Liver (tissue), 3 donors: ENCODE measurements around the gene ZAP70.

ENCODE experiments used
- CTCF ChIP-seq: fragments of 150-350 bp; IDR thresholded peaks from 2 replicates; pipeline ENCODE4 v1.5.1; 2017; ENCODE audit warnings: improper control_type of control experiment, low read depth, low read length; ENCODE audit not compliant: missing input control
- JUND ChIP-seq, 2 donors: IDR thresholded peaks; 2 replicates each; pipeline ENCODE4 v1.6.1; 2016; ENCODE audit warnings: antibody characterized with exemption in 2 of 2
- REST ChIP-seq: IDR thresholded peaks from 2 replicates; pipeline ENCODE4 v1.6.1; 2016; ENCODE audit warnings: antibody characterized with exemption, mild to moderate bottlenecking
- TF ChIP-seq, protein P1 (sequence below): IDR thresholded peaks from 2 replicates; pipeline ENCODE4 v1.6.1; 2016; ENCODE audit warnings: antibody characterized with exemption
- TF ChIP-seq, protein P2 (sequence below): IDR thresholded peaks from 2 replicates; pipeline ENCODE4 v1.6.1; 2016; ENCODE audit warnings: antibody characterized with exemption
- donor health status: healthy.
- donor health status: healthy.

DNA sequence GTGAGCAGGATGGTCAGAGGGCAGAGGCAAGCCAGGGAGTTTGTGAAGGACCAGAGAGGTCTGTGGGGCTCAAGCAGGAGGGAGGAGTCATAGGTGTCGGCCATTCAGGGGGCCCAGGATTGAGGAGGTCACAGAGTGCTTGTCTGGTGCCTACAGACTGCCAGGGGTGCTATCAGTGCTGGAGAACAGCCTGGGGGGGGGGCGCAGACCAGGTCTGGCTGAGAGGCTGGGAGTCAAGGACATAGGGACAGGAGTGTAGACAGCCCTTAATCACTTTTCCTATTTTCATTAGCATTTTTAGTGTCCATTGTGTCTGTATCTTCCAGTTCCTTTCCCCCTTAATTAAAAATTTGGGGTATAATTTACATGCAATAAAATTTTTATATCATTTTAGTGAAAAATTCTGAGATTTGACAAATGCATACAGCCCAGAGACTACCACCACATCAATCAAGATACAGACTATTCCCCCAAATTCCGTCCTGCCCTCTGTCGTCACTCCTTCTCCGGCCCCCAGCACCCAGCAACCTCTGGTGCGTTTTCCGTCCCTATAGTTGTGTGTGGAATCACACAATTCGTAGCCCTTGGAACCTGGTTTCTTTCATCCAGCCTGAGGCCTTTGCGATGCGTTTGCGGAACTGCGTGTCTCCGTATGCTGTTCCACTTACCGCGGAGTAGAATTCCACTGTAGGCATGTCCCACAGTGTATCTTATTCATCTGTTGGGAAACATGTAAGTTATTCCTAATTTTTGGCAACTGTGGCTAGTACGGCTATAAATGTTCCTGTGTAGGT, 6.2 kb downstream of the ZAP70 start:
- no peak for TF ChIP-seq REST
- no peak for TF ChIP-seq CTCF
- TF ChIP-seq, protein P1, sequence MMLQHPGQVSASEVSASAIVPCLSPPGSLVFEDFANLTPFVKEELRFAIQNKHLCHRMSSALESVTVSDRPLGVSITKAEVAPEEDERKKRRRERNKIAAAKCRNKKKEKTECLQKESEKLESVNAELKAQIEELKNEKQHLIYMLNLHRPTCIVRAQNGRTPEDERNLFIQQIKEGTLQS, result no peak
- TF ChIP-seq, protein P2, sequence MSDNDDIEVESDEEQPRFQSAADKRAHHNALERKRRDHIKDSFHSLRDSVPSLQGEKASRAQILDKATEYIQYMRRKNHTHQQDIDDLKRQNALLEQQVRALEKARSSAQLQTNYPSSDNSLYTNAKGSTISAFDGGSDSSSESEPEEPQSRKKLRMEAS, result no peak
- no peak for TF ChIP-seq JUND (IDR thresholded peaks at IDR 0.05)
